Measurements from ENCODE around the gene TP53BP2.

DNA sequence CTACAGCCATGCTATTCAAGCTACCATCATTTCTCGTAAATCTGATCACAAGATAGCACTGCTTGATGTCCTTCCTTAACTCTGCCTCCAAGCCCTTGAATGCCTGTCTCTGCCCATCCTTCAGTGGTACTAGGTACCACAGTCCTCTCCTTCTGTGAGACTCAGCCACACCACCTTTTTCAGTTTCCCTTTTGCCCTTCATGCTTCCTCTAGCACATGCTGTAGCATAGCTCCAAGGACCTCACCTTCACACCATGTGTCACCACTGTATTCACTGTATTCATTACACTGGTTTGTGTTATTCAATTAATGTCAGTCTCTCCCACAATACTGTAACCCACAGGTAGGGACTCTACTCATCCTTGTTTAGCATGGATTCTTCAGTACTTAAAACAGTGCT is 8.0 kb upstream of the TP53BP2 start:
- no peak for TF ChIP-seq EZH2 (IDR thresholded peaks at IDR 0.05; ENCODE audit: insufficient read depth, poor library complexity, severe bottlenecking)
- no peak for TF ChIP-seq EZH2phosphoT487 (IDR thresholded peaks at IDR 0.05; ENCODE audit: insufficient read depth, low read depth)
